Esophagus (tissue), 2 donors: ENCODE results near the gene DUOX2. TPM values are rescaled to one million over a fixed set of nuclear protein-coding genes. Genes with fewer than 3 reads are reported as not detected.
A peak's percentile ranks its signal among the peaks of the same experiment; 100 is the strongest.
"Not testable (repeated sequence)": the region's sequence is repeated elsewhere in the genome, so short reads cannot be mapped to it uniquely, and the experiment has no call there.

Experiments
- H3K27ac ChIP-seq, 2 donors: one replicate each; pipeline ENCODE4 v1.5.1; 2013; ENCODE audit warnings: low read depth in 2 of 2, mild to moderate bottlenecking in 2 of 2, inconsistent platforms in 1 of 2, low read length in 1 of 2, moderate library complexity in 1 of 2
- H3K27me3 ChIP-seq, 2 donors: one replicate each; pipeline ENCODE4 v1.6.1; 2013; ENCODE audit warnings: low read length in 2 of 2, control low read depth in 1 of 2, mild to moderate bottlenecking in 1 of 2; ENCODE audit not compliant: insufficient read depth in 2 of 2, control insufficient read depth in 1 of 2
- H3K36me3 ChIP-seq, 2 donors: one replicate each; pipeline ENCODE4 v1.6.1; 2013; ENCODE audit warnings: low read length in 1 of 2; ENCODE audit not compliant: control insufficient read depth in 2 of 2, insufficient read depth in 2 of 2
- H3K4me1 ChIP-seq, 2 donors: one replicate each; pipeline ENCODE4 v1.6.1; 2013; ENCODE audit warnings: low read length in 1 of 2; ENCODE audit not compliant: control insufficient read depth in 2 of 2, insufficient read depth in 2 of 2
- H3K4me3 ChIP-seq, 2 donors: one replicate each; pipeline ENCODE4 v1.5.1; 2013; ENCODE audit warnings: low read length in 2 of 2, mild to moderate bottlenecking in 2 of 2, low read depth in 1 of 2, moderate library complexity in 1 of 2
- H3K9me3 ChIP-seq, 2 donors: one replicate each; pipeline ENCODE4 v1.6.1; 2013; ENCODE audit warnings: mild to moderate bottlenecking in 2 of 2, low read depth in 1 of 2, low read length in 1 of 2, moderate library complexity in 1 of 2; ENCODE audit not compliant: control insufficient read depth in 2 of 2, insufficient read depth in 1 of 2
- WGBS, 2 donors: extraction: QIAGEN DNeasy Blood & Tissue Kit; methylation state at CpG; one replicate each; pipeline ENCODE4 v1.1.7; 2013; 5-methylcytosine and 5-hydroxymethylcytosine counted together
- polyA plus RNA-seq, 2 donors: library from polyadenylated mRNA; stranded (reverse); fragments of 200-250 nt; gene quantifications; one replicate each; pipeline ENCODE4 v1.2.3, GENCODE V29; 2013
- donor health status: healthy with polysubstance abuse.
- donor health status: Bipolar disorder and iron deficiency.

The DUOX2 gene
- polyA plus RNA-seq, 2 donors: 15.8 to 26.3 TPM

DNA sequence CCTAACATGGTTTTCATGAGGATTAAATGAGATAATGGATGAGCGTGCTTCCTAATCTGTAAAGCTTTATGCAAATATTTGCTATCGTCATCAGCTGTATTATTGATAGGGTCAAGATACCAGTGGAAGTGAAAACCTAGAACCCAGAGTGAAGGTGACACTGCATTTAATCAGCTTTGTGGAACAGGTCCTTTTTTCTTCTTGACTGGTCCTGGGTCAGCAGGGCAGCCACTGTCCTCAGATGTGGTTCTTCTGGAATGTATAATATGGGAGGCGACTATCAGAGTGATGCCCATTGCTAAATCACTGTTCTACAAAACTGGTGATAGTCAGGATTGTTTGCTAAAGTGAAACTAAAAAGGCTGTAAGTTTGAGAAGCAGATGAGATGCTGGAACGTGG lies 49.6 kb downstream of the DUOX2 start:
- Histone ChIP-seq H3K4me3 (no peak overlapping the region), H3K36me3 (peaks cover 0 to 2% of the 10 kb centered on the region in 2 donors), H3K27me3 (no peaks in the 10 kb centered on the region), H3K4me1 (no peaks in the 10 kb centered on the region), H3K9me3 (no peaks in the 10 kb centered on the region), H3K27ac (peak overlapping the region; percentile 45 to 76)
- WGBS, 2 donors: 50 to 52% methylated on average over 4 of the region's 4 CpGs

DNA sequence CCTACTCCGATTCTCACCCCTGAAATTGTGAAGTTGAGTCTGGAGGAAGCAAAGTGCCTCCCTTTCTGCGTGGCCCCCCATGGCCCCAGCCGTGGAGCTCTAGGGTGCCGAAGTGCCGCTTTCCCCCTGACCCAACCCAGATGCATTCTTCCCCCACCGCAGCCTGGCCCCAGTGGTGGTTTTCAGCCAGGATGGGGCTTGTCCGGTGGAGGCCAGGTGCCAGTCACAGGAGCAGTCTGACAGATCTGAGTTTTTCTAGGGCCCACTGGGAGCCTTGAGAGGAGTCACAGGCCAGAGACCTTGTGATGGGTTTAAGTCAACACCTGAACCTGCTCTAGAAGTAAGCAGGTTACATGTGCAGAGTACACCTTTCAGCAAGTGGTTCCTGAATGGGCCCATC lies 51.7 kb downstream of the DUOX2 start:
- not testable (repeated sequence) for H3K9me3 ChIP-seq, H3K4me1 ChIP-seq, H3K36me3 ChIP-seq, H3K27me3 ChIP-seq, H3K4me3 ChIP-seq, H3K27ac ChIP-seq
- WGBS, 2 donors: 97 to 98% methylated on average over 6 of the region's 7 CpGs

DNA sequence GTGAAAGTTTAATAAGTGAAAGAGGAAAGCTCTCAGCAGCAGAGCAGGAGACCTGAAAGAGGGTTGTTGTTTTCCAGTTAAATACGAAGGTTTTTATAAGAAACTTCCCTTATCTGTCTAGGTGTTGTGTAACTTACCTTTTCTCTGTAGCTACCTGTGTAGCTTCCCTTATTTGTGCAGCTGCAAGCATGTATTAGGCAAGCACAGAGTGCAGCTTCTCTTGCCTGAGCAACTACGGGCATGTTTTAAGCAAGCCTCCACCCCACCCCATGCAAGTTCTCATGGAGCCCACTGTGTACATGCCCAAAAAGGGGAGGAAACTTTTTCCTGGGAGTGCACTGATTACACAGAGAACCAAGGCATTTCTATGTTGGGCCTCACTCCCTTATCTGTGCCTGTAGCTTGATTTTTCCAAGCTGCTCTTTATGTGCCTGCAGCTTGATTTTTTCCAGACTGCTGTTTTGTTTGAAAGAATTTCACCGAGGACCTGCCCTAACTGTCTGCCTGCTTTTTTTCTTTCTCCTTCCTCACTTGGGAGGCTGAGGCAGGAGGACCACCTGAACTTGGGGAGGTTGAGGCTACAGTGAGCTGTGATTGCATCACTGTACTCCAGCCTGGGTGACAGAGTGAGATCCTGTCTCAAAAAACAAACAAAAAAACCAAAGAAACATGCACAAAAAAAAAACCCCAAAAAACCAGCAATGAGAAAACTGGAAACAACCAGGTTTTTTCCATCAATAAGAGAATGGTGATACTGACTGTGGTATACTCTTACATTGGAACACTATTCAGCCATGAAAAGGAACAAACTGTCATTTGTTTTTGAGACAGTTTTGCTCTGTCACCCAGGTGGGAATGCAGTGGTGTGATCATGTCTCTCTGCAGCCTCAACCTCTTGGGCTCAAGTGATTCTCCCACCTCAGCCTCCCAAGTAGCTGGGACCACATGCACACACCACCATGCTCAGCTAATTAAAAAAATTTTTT lies 55.0 kb downstream of the DUOX2 start:
- H3K9me3 ChIP-seq, H3K4me1 ChIP-seq, H3K4me3 ChIP-seq, H3K27me3 ChIP-seq, H3K36me3 ChIP-seq: not testable (repeated sequence)
- peak overlapping the region; percentile 73 to 76 for H3K27ac ChIP-seq
- 57 to 71% methylated on average over 3 of the region's 3 CpGs for whole genome bisulfite sequencing, 2 donors

DNA sequence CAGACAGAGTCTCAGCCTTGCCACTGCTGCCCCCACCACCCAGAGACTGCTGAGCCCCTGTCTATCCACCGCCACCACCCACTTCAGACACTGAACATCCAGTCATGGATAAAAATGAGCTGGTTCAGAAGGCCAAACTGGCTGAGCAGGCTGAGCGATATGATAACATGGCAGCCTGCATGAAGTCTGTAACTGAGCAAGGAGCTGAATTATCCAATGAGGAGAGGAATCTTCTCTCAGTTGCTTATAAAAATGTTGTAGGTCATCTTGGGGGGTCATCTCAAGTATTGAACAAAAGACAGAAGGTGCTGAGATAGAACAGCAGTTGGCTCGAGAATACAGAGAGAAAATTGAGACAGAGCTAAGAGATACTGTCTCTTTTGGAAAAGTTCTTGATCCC lies 61.3 kb downstream of the DUOX2 start:
- not testable (repeated sequence) for H3K36me3 ChIP-seq, H3K27me3 ChIP-seq, H3K4me3 ChIP-seq, H3K4me1 ChIP-seq, H3K27ac ChIP-seq, H3K9me3 ChIP-seq
- WGBS, 2 donors: 89 to 90% methylated on average over 3 of the region's 3 CpGs

DNA sequence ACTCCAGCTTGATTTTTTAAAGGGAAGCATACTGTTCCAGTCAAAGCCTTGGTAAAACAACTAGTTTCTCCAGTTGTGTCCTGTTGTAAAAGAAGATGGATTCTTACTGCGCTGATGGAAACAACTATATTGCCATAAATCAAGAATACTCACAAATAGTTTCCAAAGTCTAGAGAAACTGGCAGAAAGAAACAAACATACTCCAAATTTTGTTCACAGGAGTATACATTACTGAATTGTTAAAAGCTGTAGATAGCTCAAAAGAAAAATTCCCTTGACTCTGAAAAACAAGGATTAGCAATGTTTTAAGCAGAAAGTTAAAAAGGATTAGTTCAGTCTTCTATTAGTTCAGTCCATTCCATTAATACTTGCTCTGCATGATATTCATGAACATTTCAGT lies 63.4 kb downstream of the DUOX2 start:
- H3K36me3 ChIP-seq: no peaks in the 10 kb centered on the region
- H3K9me3 ChIP-seq: no peaks in the 10 kb centered on the region
- H3K4me1 ChIP-seq: no peaks in the 10 kb centered on the region
- 96 to 100% methylated on average over 1 of the region's 1 CpG for WGBS, 2 donors
- no peaks in the 10 kb centered on the region for H3K27me3 ChIP-seq
- no peak overlapping the region for H3K4me3 ChIP-seq
- no peak overlapping the region for H3K27ac ChIP-seq

DNA sequence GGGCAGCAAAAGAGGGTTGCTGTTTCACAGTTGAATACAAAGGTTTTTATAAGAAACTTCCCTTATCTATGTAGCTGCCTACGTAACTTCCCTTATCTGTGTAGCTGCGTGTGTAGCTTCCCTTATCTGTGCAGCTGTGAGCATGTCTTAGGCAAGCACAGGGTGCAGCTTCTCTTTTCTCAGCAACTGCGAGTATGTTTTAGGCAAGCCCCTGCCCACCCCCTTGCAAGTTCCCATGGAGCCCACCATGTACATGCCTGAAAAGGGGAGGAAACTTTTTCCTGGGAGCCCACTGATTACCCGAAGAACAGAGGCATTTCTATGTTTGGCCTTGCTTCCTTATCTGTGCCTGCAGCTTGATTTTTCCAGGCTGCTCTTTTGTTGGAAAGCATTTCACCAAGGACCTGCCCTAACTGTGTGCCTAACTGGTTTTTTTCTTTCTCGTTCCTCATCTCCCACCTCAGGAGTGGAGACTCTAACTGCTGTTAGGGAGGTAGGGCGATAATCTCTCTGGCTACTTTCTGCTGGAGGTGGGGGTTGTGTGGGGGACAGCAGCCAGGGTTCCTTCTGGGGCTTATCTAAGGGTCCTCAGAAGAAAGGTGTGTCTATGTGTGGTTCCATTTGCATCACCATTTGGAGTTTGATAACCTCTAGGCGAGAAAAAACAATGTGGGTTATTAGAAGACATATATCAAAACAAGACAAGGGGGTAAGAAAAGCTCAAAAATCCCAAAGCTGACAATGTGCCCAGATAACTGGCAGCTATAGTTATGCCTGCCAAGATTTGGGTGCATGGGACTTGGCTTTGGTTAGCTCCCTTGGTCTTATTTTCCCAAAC lies 65.0 kb downstream of the DUOX2 start:
- Histone ChIP-seq H3K9me3 (no peaks in the 10 kb centered on the region), H3K36me3 (no peaks in the 10 kb centered on the region), H3K4me1 (no peaks in the 10 kb centered on the region), H3K4me3 (no peak overlapping the region), H3K27me3 (no peaks in the 10 kb centered on the region), H3K27ac (no peak overlapping the region)
- WGBS, 2 donors: 73 to 80% methylated on average over 7 of the region's 7 CpGs

DNA sequence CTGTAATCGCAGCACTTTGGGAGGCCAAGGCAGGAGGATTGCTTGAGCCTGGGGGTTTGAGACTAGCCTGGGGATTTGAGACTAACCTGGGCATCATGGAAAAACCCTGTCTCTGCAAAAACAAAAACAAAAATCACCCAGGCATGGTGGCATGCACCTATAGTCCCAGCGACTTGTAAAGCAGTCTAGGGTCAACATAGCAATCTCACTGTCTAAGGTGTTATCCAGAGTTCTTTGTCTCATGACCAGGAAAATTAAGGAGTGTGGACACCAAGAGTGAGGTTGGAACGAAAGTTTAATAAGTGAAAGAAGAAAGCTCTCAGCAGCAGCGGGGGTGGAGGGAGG lies 65.6 kb downstream of the DUOX2 start:
- WGBS, 2 donors: 84 to 86% methylated on average over 4 of the region's 4 CpGs
- H3K27me3 ChIP-seq, H3K4me3 ChIP-seq, H3K36me3 ChIP-seq, H3K27ac ChIP-seq, H3K9me3 ChIP-seq, H3K4me1 ChIP-seq: not testable (repeated sequence)

DNA sequence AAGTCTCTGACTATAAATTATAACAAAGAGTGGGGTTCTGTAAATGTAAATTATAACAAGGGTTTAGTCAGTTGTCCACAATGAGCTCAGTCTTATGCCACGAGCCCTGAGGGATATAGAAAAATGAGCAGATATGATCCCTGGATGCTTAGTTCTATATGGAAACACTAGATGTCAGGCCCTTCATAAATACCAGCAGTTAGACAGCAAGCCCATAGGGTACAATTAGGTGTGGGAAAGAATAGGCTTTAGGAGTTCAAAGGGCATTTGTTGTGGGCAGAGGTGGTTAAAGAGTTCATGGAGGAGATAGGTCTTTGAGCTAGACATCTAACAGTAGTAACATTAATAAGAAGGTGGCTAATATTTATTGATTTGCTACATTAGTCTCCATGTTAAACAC lies 69.7 kb downstream of the DUOX2 start:
- not testable (repeated sequence) for H3K36me3 ChIP-seq, H3K27ac ChIP-seq, H3K27me3 ChIP-seq, H3K4me1 ChIP-seq, H3K4me3 ChIP-seq, H3K9me3 ChIP-seq
- WGBS, 2 donors: 91 to 93% methylated on average over 1 of the region's 1 CpG

DNA sequence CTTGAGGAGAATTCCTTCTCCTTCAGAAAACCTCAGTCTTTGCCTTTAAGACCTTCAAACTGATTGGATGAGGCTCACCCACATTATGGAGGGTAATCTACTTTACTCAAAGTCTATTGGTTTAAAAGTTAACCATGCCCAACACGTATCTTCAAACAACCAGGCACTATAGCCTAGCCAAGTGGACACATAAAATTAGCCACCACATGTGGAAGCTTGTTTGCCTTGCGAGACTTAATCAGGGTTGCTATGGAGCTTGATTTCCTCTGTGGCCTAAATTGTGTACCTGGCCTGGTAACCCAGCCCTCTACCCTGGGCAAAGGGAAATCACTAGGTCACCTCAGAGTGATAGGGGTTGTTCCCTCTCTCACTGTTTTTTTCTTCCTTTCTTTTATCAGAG lies 71.1 kb downstream of the DUOX2 start:
- not testable (repeated sequence) for H3K27ac ChIP-seq, H3K9me3 ChIP-seq, H3K27me3 ChIP-seq, H3K4me3 ChIP-seq, H3K4me1 ChIP-seq, H3K36me3 ChIP-seq
- WGBS, 2 donors: 57 to 97% methylated on average over 2 of the region's 2 CpGs
